ENCODE data around the gene PRKAG2.

The PRKAG2 gene

GRCh38 chr7:151815419-151815818, 61.5 kb downstream of the PRKAG2 start:
- Histone ChIP-seq H3K4me1 (no peaks in the 10 kb centered on the region), H3K9me3 (no peaks in the 10 kb centered on the region), H3K27me3 (no peaks in the 10 kb centered on the region), H3K36me3 (no peaks in the 10 kb centered on the region), H3K4me3 (ENCODE audit: low read depth, low read length) (no peak overlapping the region)
- DNase-seq = no peak
- TF ChIP-seq CTCF (IDR thresholded peaks at IDR 0.05; ENCODE audit: low read depth, low read length) = no peak

GRCh38 chr7:151814400-151815009, 62.4 kb downstream of the PRKAG2 start:
- Histone ChIP-seq H3K36me3 (no peaks in the 10 kb centered on the region), H3K4me3 (ENCODE audit: low read depth, low read length) (no peak overlapping the region), H3K9me3 (no peaks in the 10 kb centered on the region), H3K4me1 (no peaks in the 10 kb centered on the region), H3K27me3 (no peaks in the 10 kb centered on the region)
- DNase-seq = no peak
- TF ChIP-seq CTCF (IDR thresholded peaks at IDR 0.05; ENCODE audit: low read depth, low read length) = no peak

- DNase-seq = no peak
- H3K4me1 ChIP-seq = no peaks in the 10 kb centered on the region
- H3K36me3 ChIP-seq = no peaks in the 10 kb centered on the region
- no peaks in the 10 kb centered on the region for H3K9me3 ChIP-seq
- H3K27me3 ChIP-seq = no peaks in the 10 kb centered on the region
- TF ChIP-seq CTCF (IDR thresholded peaks at IDR 0.05; ENCODE audit: low read depth, low read length) = no peak
- no peak overlapping the region for H3K4me3 ChIP-seq (ENCODE audit: low read depth, low read length)
Observed at GRCh38 chr7:151813997-151814396, 62.9 kb downstream of the PRKAG2 start.

GRCh38 chr7:151813445-151813844, 63.5 kb downstream of the PRKAG2 start:
- DNase-seq = no peak
- TF ChIP-seq CTCF (IDR thresholded peaks at IDR 0.05; ENCODE audit: low read depth, low read length) = no peak
- no peak overlapping the region for H3K4me3 ChIP-seq (ENCODE audit: low read depth, low read length)
- no peaks in the 10 kb centered on the region for H3K4me1 ChIP-seq
- H3K36me3 ChIP-seq = no peaks in the 10 kb centered on the region
- H3K9me3 ChIP-seq = no peaks in the 10 kb centered on the region
- H3K27me3 ChIP-seq = no peaks in the 10 kb centered on the region

GRCh38 chr7:151812967-151813366, 63.9 kb downstream of the PRKAG2 start:
- no peak for DNase-seq
- Histone ChIP-seq H3K4me1 (no peaks in the 10 kb centered on the region), H3K27me3 (no peaks in the 10 kb centered on the region), H3K4me3 (ENCODE audit: low read depth, low read length) (no peak overlapping the region), H3K9me3 (no peaks in the 10 kb centered on the region), H3K36me3 (no peaks in the 10 kb centered on the region)
- no peak for TF ChIP-seq CTCF (IDR thresholded peaks at IDR 0.05; ENCODE audit: low read depth, low read length)

GRCh38 chr7:151810441-151811232, 66.3 kb downstream of the PRKAG2 start:
- Histone ChIP-seq H3K4me3 (ENCODE audit: low read depth, low read length) (no peak overlapping the region), H3K36me3 (no peaks in the 10 kb centered on the region), H3K9me3 (no peaks in the 10 kb centered on the region), H3K4me1 (no peaks in the 10 kb centered on the region), H3K27me3 (no peaks in the 10 kb centered on the region)
- DNase-seq = peak; percentile 38
- TF ChIP-seq CTCF (IDR thresholded peaks at IDR 0.05; ENCODE audit: low read depth, low read length) = no peak

Measured in BE2C (cell line).